Upper lobe of right lung (tissue), 1 donor: ENCODE data around the gene SPATA45. TPM values are rescaled to one million over a fixed set of nuclear protein-coding genes. Genes with fewer than 3 reads are reported as not detected.
A peak's percentile ranks its signal among the peaks of the same experiment; 100 is the strongest.

Experiments
- ATAC-seq: fragments of 200-7000 bp; cut with Tn5 transposase; one replicate; pipeline ENCODE4 v1.9.1; 2020; ENCODE audit warnings: mild to moderate bottlenecking, moderate library complexity
- DNase-seq: peaks from one replicate; pipeline ENCODE4 v3.0.0-alpha.2; 2020
- H3K27ac ChIP-seq: fragments of 200-600 bp; one replicate; pipeline ENCODE4 v1.8.0; 2022
- H3K27me3 ChIP-seq: fragments of 200-600 bp; one replicate; pipeline ENCODE4 v1.8.0; 2022; ENCODE audit warnings: mild to moderate bottlenecking
- H3K36me3 ChIP-seq: fragments of 200-600 bp; one replicate; pipeline ENCODE4 v1.8.0; 2022
- H3K4me1 ChIP-seq: fragments of 200-600 bp; one replicate; pipeline ENCODE4 v1.8.0; 2022
- H3K4me3 ChIP-seq: fragments of 200-600 bp; one replicate; pipeline ENCODE4 v1.8.0; 2022; ENCODE audit warnings: mild to moderate bottlenecking
- H3K9me3 ChIP-seq: fragments of 200-600 bp; one replicate; pipeline ENCODE4 v1.8.0; 2022
- intact Hi-C: fragments of 100-400 bp; cut with DNase I; formaldehyde crosslinking; loops from one replicate; pipeline ENCODE4 v1.11.0; 2022
- total RNA-seq: library from RNA; stranded (reverse); fragmentation: NEBNext Ultra II Directional; extraction: Animal tissue kit (Norgen Biotek cat#: 25700); gene quantifications from one replicate; pipeline ENCODE4 v1.2.1, GENCODE V29; 2021
- TF ChIP-seq, protein P1 (sequence below): fragments of 200-600 bp; IDR thresholded peaks from one replicate; pipeline ENCODE4 v1.8.0; 2022; ENCODE audit warnings: antibody characterized with exemption
- donor health status: DM: no; HTN: yes; CAD: no; lungs with severe emphysema.

Gene SPATA45
- total RNA-seq, 1 donor from 2014 or later = not detected

DNA sequence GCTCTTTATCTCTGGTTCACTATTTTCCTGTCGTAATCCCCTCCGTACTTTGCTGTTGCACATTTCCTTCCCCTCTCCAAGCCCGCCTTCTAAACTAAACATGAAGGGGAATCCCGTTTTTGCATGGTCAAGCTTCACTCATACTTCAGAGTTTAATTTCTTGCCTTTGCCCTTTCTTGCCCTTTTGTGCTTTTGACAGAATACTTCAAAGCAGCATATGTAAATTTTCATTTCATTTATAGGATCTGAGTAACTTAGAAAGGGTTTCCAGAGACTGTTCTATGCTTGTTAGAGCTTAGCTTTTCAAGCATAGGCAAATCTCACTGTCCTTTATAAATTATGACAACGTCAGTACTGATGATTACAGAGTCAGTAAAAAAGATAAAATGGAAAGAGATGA lies 27.7 kb downstream of the SPATA45 start:
- TF ChIP-seq, protein P1, sequence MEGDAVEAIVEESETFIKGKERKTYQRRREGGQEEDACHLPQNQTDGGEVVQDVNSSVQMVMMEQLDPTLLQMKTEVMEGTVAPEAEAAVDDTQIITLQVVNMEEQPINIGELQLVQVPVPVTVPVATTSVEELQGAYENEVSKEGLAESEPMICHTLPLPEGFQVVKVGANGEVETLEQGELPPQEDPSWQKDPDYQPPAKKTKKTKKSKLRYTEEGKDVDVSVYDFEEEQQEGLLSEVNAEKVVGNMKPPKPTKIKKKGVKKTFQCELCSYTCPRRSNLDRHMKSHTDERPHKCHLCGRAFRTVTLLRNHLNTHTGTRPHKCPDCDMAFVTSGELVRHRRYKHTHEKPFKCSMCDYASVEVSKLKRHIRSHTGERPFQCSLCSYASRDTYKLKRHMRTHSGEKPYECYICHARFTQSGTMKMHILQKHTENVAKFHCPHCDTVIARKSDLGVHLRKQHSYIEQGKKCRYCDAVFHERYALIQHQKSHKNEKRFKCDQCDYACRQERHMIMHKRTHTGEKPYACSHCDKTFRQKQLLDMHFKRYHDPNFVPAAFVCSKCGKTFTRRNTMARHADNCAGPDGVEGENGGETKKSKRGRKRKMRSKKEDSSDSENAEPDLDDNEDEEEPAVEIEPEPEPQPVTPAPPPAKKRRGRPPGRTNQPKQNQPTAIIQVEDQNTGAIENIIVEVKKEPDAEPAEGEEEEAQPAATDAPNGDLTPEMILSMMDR = no peak
- H3K9me3 ChIP-seq = no peaks in the 10 kb centered on the region
- no peak overlapping the region for H3K4me3 ChIP-seq
- no peak for DNase-seq
- H3K36me3 ChIP-seq = peaks cover 2% of the 10 kb centered on the region
- H3K27me3 ChIP-seq = no peaks in the 10 kb centered on the region
- peaks cover 5% of the 10 kb centered on the region for H3K4me1 ChIP-seq
- ATAC-seq = peak; percentile 61
- H3K27ac ChIP-seq = no peak overlapping the region
- intact Hi-C loops = loop anchor here (10.0 kb wide), 1 partner anchor 175 kb away; no protein-coding TSS in a partner anchor

GRCh38 chr1:212816567-212817278 lies 30.7 kb downstream of the SPATA45 start:
- ATAC-seq = no peak
- Histone ChIP-seq H3K9me3 (no peaks in the 10 kb centered on the region), H3K27ac (no peak overlapping the region), H3K36me3 (peaks cover 10% of the 10 kb centered on the region), H3K4me1 (peaks cover 5% of the 10 kb centered on the region), H3K4me3 (no peak overlapping the region), H3K27me3 (no peaks in the 10 kb centered on the region)
- intact Hi-C loops = loop anchor here (10.0 kb wide), 1 partner anchor 178 kb away; no protein-coding TSS in a partner anchor
- TF ChIP-seq, protein P1 = no peak
- DNase-seq = no peak

DNA sequence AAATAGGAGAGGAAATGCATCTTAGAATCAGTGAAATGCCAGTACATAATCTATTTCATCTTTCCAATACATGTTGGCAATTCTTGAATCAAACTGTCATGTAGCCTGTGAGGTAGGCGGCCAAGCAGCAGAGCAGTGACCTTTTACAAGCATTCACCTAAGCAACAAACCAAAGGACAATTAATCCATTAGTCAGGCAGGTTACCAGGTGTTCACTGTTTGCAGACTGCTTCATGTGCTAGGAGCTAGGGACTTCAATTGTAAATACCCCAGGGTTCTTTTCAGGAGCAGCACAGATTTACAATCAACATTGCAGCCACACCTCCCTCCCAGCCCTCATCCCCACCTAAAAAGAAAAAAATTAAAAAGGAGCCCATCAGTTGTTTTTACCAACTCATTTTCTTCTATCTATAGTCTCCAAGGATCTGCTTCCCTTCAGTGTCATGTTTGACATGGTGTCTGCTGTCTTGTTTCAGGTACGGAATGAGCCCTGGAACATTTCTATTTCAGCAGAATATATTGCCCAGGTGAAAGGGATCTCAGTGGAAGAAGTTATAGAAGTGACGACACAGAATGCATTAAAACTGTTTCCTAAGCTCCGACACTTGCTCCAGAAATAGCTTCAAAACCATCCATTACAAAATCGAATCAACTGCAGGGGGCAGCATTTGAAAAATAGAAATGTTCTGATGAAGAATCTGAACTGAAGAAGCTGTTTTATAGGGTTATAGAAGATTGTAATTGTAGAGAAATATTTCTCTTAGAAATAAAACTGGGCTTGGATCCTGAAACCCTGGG lies 32.7 kb downstream of the SPATA45 start:
- Histone ChIP-seq H3K9me3 (no peaks in the 10 kb centered on the region), H3K4me3 (no peak overlapping the region), H3K4me1 (peaks cover under 1% of the 10 kb centered on the region), H3K36me3 (peaks cover 10% of the 10 kb centered on the region), H3K27ac (no peak overlapping the region), H3K27me3 (no peaks in the 10 kb centered on the region)
- no peak for DNase-seq
- no peak for ATAC-seq
- intact Hi-C loops = loop anchor here (10.0 kb wide), 1 partner anchor 180 kb away; no protein-coding TSS in a partner anchor
- TF ChIP-seq, protein P1 = peak; percentile 35

GRCh38 chr1:212805767-212806166 lies 41.7 kb downstream of the SPATA45 start:
- no peak for DNase-seq
- intact Hi-C loops = no loop called here
- H3K36me3 ChIP-seq = peaks cover 68% of the 10 kb centered on the region

DNA sequence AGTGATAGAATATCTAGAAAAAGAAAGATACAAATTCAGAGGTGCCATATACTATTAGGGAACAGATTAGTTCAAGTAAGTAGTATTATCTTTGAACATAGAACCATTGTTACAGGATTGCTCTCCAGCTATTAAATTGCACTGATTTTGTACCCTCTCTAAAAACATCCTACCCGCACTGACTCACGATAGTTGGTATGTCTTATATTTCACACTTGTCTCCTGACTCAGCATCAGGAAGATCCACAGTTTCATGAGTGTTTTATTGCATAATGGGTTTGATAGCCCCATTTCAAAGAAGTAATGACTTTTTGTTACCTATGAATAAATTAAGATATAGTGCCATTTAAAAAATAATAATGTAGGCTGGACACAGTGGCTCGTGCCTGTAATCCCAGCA lies 49.8 kb downstream of the SPATA45 start:
- Histone ChIP-seq H3K27me3 (no peaks in the 10 kb centered on the region), H3K9me3 (no peaks in the 10 kb centered on the region), H3K4me1 (peaks cover 3% of the 10 kb centered on the region), H3K27ac (no peak overlapping the region), H3K4me3 (no peak overlapping the region), H3K36me3 (peaks cover 60% of the 10 kb centered on the region)
- no peak for DNase-seq
- ATAC-seq = no peak
- intact Hi-C loops = no loop called here
- TF ChIP-seq, protein P1 = no peak

More at GRCh38 chr1:212805767-212806166, 41.7 kb downstream of the SPATA45 start:
- no peaks in the 10 kb centered on the region for H3K9me3 ChIP-seq
- H3K4me1 ChIP-seq = no peaks in the 10 kb centered on the region
- TF ChIP-seq, protein P1 = no peak
- ATAC-seq = no peak
- no peak overlapping the region for H3K27ac ChIP-seq
- H3K27me3 ChIP-seq = no peaks in the 10 kb centered on the region
- no peak overlapping the region for H3K4me3 ChIP-seq
